WTC11 (cell line): Measurements from ENCODE around the gene SENP1. TPM values are rescaled to one million over a fixed set of nuclear protein-coding genes. Genes with fewer than 3 reads are reported as not detected.

Source experiments
- ATAC-seq: fragments of 200-7000 bp; cut with Tn5 transposase; 2 replicates; pipeline ENCODE4 v1.10.0; 2021; ENCODE audit warnings: mild to moderate bottlenecking, moderate library complexity
- CTCF ChIA-PET: fragments of 300-600 bp; sonication (Branson Sonifier 250); formaldehyde crosslinking; loops from one replicate; lab custom pipeline; 2021; ENCODE audit warnings: antibody characterized with exemption; lab: Charles Lee
- POLR2A ChIA-PET: fragments of 350-600 bp; sonication (Branson Sonifier 250); formaldehyde crosslinking; loops from one replicate; lab custom pipeline; 2021; ENCODE audit warnings: antibody characterized with exemption; lab: Charles Lee
- DNase-seq: peaks from one replicate; pipeline ENCODE4 v3.0.0; 2021; ENCODE audit warnings: low spot score
- H3K27ac Mint-ChIP-seq: 2 replicates; pipeline ENCODE4 v1.8.0; 2021; ENCODE audit warnings: mixed read lengths
- H3K27me3 Mint-ChIP-seq: 2 replicates; pipeline ENCODE4 v1.8.0; 2021; ENCODE audit warnings: low read depth, mild to moderate bottlenecking, moderate library complexity, mixed read lengths
- H3K36me3 Mint-ChIP-seq: 2 replicates; pipeline ENCODE4 v1.8.0; 2021; ENCODE audit warnings: mixed read lengths
- H3K4me1 Mint-ChIP-seq: 2 replicates; pipeline ENCODE4 v1.8.0; 2022; ENCODE audit warnings: mixed read lengths
- H3K4me3 Mint-ChIP-seq: 2 replicates; pipeline ENCODE4 v1.8.0; 2021; ENCODE audit warnings: mild to moderate bottlenecking, moderate library complexity, mixed read lengths
- H3K9me3 Mint-ChIP-seq: 2 replicates; pipeline ENCODE4 v1.8.0; 2021; ENCODE audit warnings: mixed read lengths
- ATF1 ChIP-seq: sonication (generic); formaldehyde crosslinking; IDR thresholded peaks from 2 replicates; pipeline ENCODE4 v1.8.1; 2023; ENCODE audit warnings: mild to moderate bottlenecking, moderate library complexity, missing genetic modification reagents
- ESRRA ChIP-seq: sonication (generic); formaldehyde crosslinking; IDR thresholded peaks from 2 replicates; pipeline ENCODE4 v1.8.1; 2022; ENCODE audit warnings: mild to moderate bottlenecking, missing genetic modification reagents, borderline replicate concordance
- FOXK1 ChIP-seq: sonication (generic); formaldehyde crosslinking; IDR thresholded peaks from 2 replicates; pipeline ENCODE4 v1.8.0; 2022; ENCODE audit warnings: mild to moderate bottlenecking, moderate library complexity, missing genetic modification reagents
- NR2C2 ChIP-seq: sonication (generic); formaldehyde crosslinking; IDR thresholded peaks from 2 replicates; pipeline ENCODE4 v1.8.0; 2022; ENCODE audit warnings: mild to moderate bottlenecking, missing genetic modification reagents
- NR3C1 ChIP-seq: sonication (generic); formaldehyde crosslinking; conservative IDR thresholded peaks from 2 replicates; pipeline ENCODE4 v1.8.1; 2023; ENCODE audit warnings: low read depth, mild to moderate bottlenecking, missing genetic modification reagents
- RELA ChIP-seq: sonication (generic); formaldehyde crosslinking; IDR thresholded peaks from 2 replicates; pipeline ENCODE4 v1.8.1; 2022; ENCODE audit warnings: missing genetic modification reagents, mild to moderate bottlenecking, borderline replicate concordance
- RORB ChIP-seq: fragments of 250-450 bp; sonication (Bioruptor Pico); IDR thresholded peaks from 2 replicates; pipeline ENCODE4 v1.9.0; 2021; ENCODE audit warnings: mild to moderate bottlenecking
- TCF7 ChIP-seq: sonication (generic); formaldehyde crosslinking; IDR thresholded peaks from 2 replicates; pipeline ENCODE4 v1.8.0; 2022; ENCODE audit warnings: mild to moderate bottlenecking, low read depth, missing genetic modification reagents, moderate library complexity
- ZNF263 ChIP-seq: sonication (generic); formaldehyde crosslinking; IDR thresholded peaks from 2 replicates; pipeline ENCODE4 v1.8.1; 2022; ENCODE audit warnings: low read depth, mild to moderate bottlenecking, moderate library complexity, missing genetic modification reagents
- ZNF423 ChIP-seq: fragments of 250-450 bp; sonication (Bioruptor Pico); IDR thresholded peaks from 2 replicates; pipeline ENCODE4 v2.1.2; 2022; ENCODE audit warnings: mild to moderate bottlenecking, moderate library complexity
- total RNA-seq: library from RNA; stranded (reverse); gene quantifications from 3 replicates; pipeline ENCODE4 v1.2.3, GENCODE V29; 2021
- TF ChIP-seq, protein P1 (sequence below): sonication (generic); formaldehyde crosslinking; conservative IDR thresholded peaks from 2 replicates; pipeline ENCODE4 v1.8.1; 2023; ENCODE audit warnings: mild to moderate bottlenecking, low read depth, missing genetic modification reagents, moderate library complexity
- TF ChIP-seq, protein P2 (sequence below): fragments of 250-450 bp; sonication (Bioruptor Pico); IDR thresholded peaks from 2 replicates; pipeline ENCODE4 v1.9.0; 2021; ENCODE audit warnings: mild to moderate bottlenecking
- TF ChIP-seq, protein P3 (sequence below): sonication (generic); formaldehyde crosslinking; IDR thresholded peaks from 2 replicates; pipeline ENCODE4 v1.8.1; 2023; ENCODE audit warnings: mild to moderate bottlenecking, missing genetic modification reagents
- TF ChIP-seq, protein P4 (sequence below): sonication (generic); formaldehyde crosslinking; IDR thresholded peaks from 2 replicates; pipeline ENCODE4 v1.8.1; 2022; ENCODE audit warnings: mild to moderate bottlenecking, moderate library complexity, missing genetic modification reagents
- TF ChIP-seq, protein P5 (sequence below): fragments of 250-450 bp; sonication (Bioruptor Pico); conservative IDR thresholded peaks from 2 replicates; pipeline ENCODE4 v1.9.0; 2021; ENCODE audit warnings: mild to moderate bottlenecking
- TF ChIP-seq, protein P6 (sequence below): sonication (generic); formaldehyde crosslinking; IDR thresholded peaks from 2 replicates; pipeline ENCODE4 v1.8.0; 2022; ENCODE audit warnings: mild to moderate bottlenecking, missing genetic modification reagents
- TF ChIP-seq, protein P7 (sequence below): sonication (generic); formaldehyde crosslinking; IDR thresholded peaks from 2 replicates; pipeline ENCODE4 v1.8.1; 2023; ENCODE audit warnings: mild to moderate bottlenecking, missing genetic modification reagents, moderate library complexity

SENP1 gene
- total RNA-seq, 1 experiment from 2014 or later: 20.4 TPM

DNA sequence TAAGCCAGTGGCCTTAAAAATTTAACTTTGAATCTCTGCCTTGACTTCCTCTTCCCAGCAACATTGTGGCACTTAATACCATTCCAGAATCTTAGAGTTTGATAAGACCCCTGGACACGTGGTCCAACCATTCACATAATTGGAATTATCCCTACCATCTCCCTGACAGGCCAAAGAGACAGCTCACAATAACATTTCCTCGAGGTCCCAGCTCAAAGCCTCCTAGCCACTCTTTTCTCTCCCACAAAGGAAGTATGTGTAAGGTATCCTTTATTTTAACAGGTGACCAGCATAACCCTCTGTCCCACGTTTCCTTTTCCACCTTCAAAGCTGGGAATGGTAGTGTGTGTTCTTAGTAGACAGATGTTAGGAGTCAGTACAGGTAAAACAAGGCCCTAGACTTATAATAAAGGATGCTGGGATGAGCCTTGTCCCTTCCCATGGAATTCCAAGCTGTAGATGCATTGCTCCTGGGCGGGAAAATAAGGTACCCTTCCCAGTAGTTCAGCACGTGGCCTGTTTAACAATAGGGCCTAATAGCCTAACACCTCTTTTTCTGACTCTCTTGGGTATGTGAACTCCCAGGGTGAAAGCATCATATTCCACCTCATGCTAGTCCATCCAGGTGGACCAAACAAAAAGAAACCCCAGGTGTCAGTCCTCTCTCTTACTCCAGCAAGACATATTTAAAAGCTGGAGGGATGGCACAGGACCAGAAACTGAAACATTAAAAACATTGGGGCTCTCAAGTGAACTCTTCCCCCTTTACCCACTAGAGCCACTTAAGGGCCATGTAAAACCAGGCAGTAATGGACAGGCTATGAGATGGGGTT lies 64.1 kb downstream of the SENP1 start (continued):
- TF ChIP-seq, protein P1, sequence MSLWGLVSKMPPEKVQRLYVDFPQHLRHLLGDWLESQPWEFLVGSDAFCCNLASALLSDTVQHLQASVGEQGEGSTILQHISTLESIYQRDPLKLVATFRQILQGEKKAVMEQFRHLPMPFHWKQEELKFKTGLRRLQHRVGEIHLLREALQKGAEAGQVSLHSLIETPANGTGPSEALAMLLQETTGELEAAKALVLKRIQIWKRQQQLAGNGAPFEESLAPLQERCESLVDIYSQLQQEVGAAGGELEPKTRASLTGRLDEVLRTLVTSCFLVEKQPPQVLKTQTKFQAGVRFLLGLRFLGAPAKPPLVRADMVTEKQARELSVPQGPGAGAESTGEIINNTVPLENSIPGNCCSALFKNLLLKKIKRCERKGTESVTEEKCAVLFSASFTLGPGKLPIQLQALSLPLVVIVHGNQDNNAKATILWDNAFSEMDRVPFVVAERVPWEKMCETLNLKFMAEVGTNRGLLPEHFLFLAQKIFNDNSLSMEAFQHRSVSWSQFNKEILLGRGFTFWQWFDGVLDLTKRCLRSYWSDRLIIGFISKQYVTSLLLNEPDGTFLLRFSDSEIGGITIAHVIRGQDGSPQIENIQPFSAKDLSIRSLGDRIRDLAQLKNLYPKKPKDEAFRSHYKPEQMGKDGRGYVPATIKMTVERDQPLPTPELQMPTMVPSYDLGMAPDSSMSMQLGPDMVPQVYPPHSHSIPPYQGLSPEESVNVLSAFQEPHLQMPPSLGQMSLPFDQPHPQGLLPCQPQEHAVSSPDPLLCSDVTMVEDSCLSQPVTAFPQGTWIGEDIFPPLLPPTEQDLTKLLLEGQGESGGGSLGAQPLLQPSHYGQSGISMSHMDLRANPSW (CRISPR knock-in tag): no peak
- TF ChIP-seq NR2C2 (CRISPR knock-in tag) (no peak), ESRRA (CRISPR knock-in tag) (no peak)

DNA sequence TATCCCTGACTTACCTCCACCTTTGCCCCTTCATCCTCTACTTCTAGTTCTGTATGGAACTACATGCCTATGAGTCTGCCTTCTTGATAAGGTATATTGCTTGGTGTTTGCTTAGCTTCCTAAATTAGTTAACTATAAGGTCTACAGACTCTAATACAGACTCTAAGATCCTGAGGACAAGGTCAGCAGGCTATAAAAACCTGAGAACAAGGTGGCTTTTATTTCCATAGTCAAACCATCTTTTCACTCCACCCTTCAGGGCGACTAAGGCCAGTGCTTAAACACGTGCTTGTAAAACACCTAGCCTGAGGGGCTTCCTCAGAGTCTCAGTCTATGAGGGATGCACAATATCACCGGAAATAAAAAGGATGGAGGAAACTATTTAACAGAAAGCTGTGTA lies 65.5 kb downstream of the SENP1 start:
- TF ChIP-seq ATF1 (CRISPR knock-in tag) (no peak), FOXK1 (no peak)
- Mint-ChIP-seq H3K36me3 (peaks cover 16% of the 10 kb centered on the region), H3K4me1 (peaks cover 35% of the 10 kb centered on the region), H3K9me3 (no peaks in the 10 kb centered on the region), H3K27ac (no peak overlapping the region), H3K27me3 (peaks cover 47% of the 10 kb centered on the region), H3K4me3 (no peak overlapping the region)
- POLR2A ChIA-PET: no interaction called here
- ATAC-seq (no peak), DNase-seq (no peak)
- CTCF ChIA-PET: no interaction called here

DNA sequence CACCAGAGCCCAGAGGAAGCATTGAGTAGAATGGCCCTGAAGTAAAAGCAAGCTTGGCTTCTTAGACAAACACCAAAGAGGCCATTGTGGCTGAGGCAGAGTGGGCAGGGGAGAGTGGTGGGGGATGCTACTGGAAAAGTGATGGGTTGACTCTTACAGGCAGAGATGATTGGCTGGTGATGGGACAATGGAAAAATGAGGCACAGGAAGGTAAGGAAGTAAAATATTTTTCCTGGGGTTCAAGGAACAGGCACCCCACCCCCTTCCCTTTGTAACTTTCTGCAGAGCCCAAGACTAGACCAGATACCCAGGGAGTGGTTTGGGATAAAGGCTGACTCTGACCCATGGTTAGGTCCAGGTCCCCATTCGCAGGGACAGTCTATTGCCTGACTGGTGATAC lies 66.7 kb downstream of the SENP1 start:
- Mint-ChIP-seq H3K9me3 (no peaks in the 10 kb centered on the region), H3K36me3 (peaks cover 11% of the 10 kb centered on the region), H3K27ac (no peak overlapping the region), H3K4me1 (peaks cover 35% of the 10 kb centered on the region), H3K27me3 (peaks cover 59% of the 10 kb centered on the region), H3K4me3 (no peak overlapping the region)
- ChIA-PET CTCF (no interaction called here), POLR2A (no interaction called here)
- ATAC-seq (no peak), DNase-seq (no peak)
- TF ChIP-seq, protein P2, sequence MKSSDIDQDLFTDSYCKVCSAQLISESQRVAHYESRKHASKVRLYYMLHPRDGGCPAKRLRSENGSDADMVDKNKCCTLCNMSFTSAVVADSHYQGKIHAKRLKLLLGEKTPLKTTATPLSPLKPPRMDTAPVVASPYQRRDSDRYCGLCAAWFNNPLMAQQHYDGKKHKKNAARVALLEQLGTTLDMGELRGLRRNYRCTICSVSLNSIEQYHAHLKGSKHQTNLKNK (CRISPR knock-in tag): no peak
- TF ChIP-seq, protein P3, sequence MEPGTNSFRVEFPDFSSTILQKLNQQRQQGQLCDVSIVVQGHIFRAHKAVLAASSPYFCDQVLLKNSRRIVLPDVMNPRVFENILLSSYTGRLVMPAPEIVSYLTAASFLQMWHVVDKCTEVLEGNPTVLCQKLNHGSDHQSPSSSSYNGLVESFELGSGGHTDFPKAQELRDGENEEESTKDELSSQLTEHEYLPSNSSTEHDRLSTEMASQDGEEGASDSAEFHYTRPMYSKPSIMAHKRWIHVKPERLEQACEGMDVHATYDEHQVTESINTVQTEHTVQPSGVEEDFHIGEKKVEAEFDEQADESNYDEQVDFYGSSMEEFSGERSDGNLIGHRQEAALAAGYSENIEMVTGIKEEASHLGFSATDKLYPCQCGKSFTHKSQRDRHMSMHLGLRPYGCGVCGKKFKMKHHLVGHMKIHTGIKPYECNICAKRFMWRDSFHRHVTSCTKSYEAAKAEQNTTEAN (CRISPR knock-in tag): no peak
- no peak for TF ChIP-seq NR2C2 (CRISPR knock-in tag)
- no peak for TF ChIP-seq ZNF263 (CRISPR knock-in tag)
- TF ChIP-seq NR3C1 (CRISPR knock-in tag): no peak
- TF ChIP-seq, protein P4, sequence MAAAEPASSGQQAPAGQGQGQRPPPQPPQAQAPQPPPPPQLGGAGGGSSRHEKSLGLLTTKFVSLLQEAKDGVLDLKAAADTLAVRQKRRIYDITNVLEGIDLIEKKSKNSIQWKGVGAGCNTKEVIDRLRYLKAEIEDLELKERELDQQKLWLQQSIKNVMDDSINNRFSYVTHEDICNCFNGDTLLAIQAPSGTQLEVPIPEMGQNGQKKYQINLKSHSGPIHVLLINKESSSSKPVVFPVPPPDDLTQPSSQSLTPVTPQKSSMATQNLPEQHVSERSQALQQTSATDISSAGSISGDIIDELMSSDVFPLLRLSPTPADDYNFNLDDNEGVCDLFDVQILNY (CRISPR knock-in tag): no peak
- no peak for TF ChIP-seq TCF7
- TF ChIP-seq ZNF423: no peak
- TF ChIP-seq, protein P5, sequence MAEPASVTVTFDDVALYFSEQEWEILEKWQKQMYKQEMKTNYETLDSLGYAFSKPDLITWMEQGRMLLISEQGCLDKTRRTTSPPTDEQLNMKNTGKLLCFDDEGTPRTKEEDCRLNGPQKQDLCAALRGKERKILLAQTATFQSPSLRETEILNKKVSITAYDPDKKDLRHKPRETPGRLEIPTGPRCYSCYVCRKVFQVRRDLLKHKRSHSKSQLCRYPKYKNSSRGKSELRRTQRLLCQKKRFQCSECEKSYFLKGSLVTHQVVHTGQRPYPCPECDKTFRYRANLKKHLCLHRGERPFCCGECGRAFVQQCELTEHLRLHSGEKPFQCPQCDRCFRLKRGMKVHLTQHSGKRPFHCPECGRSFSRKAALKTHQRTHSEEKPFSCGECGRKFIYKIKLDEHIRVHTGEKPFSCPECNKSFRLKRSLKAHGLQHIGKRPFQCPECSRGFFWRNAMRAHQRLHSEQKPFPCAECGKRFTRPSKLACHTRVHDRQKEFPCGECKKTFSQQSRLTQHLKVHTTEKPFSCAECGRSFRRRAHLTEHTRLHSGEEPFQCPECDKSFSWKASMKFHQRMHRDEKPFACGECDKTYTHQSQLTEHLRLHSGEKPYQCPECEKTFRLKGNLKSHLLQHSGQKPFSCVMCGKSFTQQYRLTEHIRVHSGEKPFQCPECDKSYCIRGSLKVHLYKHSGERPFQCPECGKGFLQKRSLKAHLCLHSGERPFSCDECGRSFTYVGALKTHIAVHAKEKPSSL (CRISPR knock-in tag): no peak
- no peak for TF ChIP-seq RORB
- TF ChIP-seq, protein P6, sequence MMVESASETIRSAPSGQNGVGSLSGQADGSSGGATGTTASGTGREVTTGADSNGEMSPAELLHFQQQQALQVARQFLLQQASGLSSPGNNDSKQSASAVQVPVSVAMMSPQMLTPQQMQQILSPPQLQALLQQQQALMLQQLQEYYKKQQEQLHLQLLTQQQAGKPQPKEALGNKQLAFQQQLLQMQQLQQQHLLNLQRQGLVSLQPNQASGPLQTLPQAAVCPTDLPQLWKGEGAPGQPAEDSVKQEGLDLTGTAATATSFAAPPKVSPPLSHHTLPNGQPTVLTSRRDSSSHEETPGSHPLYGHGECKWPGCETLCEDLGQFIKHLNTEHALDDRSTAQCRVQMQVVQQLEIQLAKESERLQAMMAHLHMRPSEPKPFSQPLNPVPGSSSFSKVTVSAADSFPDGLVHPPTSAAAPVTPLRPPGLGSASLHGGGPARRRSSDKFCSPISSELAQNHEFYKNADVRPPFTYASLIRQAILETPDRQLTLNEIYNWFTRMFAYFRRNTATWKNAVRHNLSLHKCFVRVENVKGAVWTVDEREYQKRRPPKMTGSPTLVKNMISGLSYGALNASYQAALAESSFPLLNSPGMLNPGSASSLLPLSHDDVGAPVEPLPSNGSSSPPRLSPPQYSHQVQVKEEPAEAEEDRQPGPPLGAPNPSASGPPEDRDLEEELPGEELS: no peak
- TF ChIP-seq RELA (CRISPR knock-in tag): no peak
- TF ChIP-seq, protein P7, sequence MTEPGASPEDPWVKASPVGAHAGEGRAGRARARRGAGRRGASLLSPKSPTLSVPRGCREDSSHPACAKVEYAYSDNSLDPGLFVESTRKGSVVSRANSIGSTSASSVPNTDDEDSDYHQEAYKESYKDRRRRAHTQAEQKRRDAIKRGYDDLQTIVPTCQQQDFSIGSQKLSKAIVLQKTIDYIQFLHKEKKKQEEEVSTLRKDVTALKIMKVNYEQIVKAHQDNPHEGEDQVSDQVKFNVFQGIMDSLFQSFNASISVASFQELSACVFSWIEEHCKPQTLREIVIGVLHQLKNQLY (CRISPR knock-in tag): no peak
